ENCODE measurements around the gene ITGA2B.

DNA sequence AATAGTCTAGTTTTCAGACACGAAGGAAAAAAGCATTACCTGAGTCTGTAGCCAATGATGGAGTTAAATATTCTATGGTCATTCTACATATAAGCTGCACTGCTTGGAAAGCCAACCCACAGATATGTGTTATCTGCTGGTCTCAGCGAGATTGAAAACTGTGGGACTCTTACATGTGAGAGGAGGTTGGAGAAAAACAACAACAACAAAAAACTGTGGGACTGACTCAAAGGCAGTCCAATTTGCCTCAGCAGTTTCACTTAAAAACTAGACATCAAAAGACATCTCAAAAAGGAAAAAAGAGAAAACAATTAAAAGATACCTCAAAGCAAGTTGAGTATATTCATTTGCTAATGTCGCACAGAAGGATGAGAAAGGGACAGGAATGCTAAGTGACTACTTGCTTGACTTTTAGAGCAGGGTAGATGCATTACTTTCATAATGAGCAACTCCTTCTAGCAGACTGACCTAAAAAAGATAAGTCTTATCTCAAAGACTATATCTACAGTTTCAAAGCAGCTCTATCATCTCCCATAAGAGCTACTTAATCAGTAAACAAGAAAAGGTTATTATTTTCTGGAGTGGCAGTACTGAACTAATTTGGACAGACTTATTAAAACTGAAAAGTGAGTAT, 35.5 kb upstream of the ITGA2B start:
- TF ChIP-seq, protein P1, sequence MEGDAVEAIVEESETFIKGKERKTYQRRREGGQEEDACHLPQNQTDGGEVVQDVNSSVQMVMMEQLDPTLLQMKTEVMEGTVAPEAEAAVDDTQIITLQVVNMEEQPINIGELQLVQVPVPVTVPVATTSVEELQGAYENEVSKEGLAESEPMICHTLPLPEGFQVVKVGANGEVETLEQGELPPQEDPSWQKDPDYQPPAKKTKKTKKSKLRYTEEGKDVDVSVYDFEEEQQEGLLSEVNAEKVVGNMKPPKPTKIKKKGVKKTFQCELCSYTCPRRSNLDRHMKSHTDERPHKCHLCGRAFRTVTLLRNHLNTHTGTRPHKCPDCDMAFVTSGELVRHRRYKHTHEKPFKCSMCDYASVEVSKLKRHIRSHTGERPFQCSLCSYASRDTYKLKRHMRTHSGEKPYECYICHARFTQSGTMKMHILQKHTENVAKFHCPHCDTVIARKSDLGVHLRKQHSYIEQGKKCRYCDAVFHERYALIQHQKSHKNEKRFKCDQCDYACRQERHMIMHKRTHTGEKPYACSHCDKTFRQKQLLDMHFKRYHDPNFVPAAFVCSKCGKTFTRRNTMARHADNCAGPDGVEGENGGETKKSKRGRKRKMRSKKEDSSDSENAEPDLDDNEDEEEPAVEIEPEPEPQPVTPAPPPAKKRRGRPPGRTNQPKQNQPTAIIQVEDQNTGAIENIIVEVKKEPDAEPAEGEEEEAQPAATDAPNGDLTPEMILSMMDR (conservative IDR thresholded peaks at IDR 0.05; ENCODE audit: low read depth, low read length), result no peak
- TF ChIP-seq EZH2 (IDR thresholded peaks at IDR 0.05; ENCODE audit: low read length, unreplicated experiment), result no peak
- no peak for TF ChIP-seq EZH2phosphoT487 (IDR thresholded peaks at IDR 0.05; ENCODE audit: borderline replicate concordance, low read length)

Data from PC-3 (cell line).